Astrocyte (in vitro differentiated cells and primary cell): ENCODE data around the gene ST6GAL2. TPM values are rescaled to one million over a fixed set of nuclear protein-coding genes. Genes with fewer than 3 reads are reported as not detected.

Source experiments
- DNase-seq: peaks from one replicate; pipeline ENCODE4 v3.0.0-alpha.2; 2010; ENCODE audit warnings: low read depth
- FAIRE-seq: peaks from 2 replicates; lab custom pipeline; 2011; peaks lifted over from hg19 to GRCh38; lab: Jason Lieb, UNC
- H2AFZ ChIP-seq: 2 replicates; pipeline ENCODE4 v1.6.0; 2012; ENCODE audit warnings: low read depth, low read length, inconsistent platforms
- H3K27ac ChIP-seq: 2 replicates; pipeline ENCODE4 v1.5.1; 2011; ENCODE audit warnings: low read depth, low read length, inconsistent platforms
- H3K27me3 ChIP-seq: 2 replicates; pipeline ENCODE4 v1.6.0; 2011; ENCODE audit warnings: low read length, inconsistent platforms; ENCODE audit not compliant: insufficient read depth
- H3K36me3 ChIP-seq: 2 replicates; pipeline ENCODE4 v1.5.1; 2011; ENCODE audit warnings: low read length, inconsistent platforms; ENCODE audit not compliant: insufficient read depth
- H3K4me1 ChIP-seq: 2 replicates; pipeline ENCODE4 v1.5.1; 2011; ENCODE audit warnings: low read length, inconsistent platforms; ENCODE audit not compliant: insufficient read depth
- H3K4me2 ChIP-seq: 2 replicates; pipeline ENCODE4 v1.6.0; 2012; ENCODE audit warnings: low read length, inconsistent platforms
- H3K4me3 ChIP-seq: 2 replicates; pipeline ENCODE4 v1.5.1; 2011; ENCODE audit warnings: low read depth, mild to moderate bottlenecking, low read length, inconsistent platforms; ENCODE audit not compliant: insufficient read depth
- H3K79me2 ChIP-seq: 2 replicates; pipeline ENCODE4 v1.6.0; 2012; ENCODE audit warnings: mild to moderate bottlenecking, low read length, inconsistent platforms; ENCODE audit not compliant: insufficient read depth
- H3K9ac ChIP-seq: 2 replicates; pipeline ENCODE4 v1.6.0; 2012; ENCODE audit warnings: mild to moderate bottlenecking, low read length, inconsistent platforms
- H3K9me3 ChIP-seq: 2 replicates; pipeline ENCODE4 v1.5.1; 2012; ENCODE audit warnings: low read depth, mild to moderate bottlenecking, low read length, inconsistent platforms; ENCODE audit not compliant: insufficient read depth
- H4K20me1 ChIP-seq: 2 replicates; pipeline ENCODE4 v1.6.0; 2012; ENCODE audit warnings: low read length, inconsistent platforms; ENCODE audit not compliant: insufficient read depth
- H3K27ac Mint-ChIP-seq: one replicate; pipeline ENCODE4 v1.8.0; 2021; ENCODE audit warnings: mild to moderate bottlenecking, mixed read lengths; ENCODE audit not compliant: unreplicated experiment
- H3K27me3 Mint-ChIP-seq: one replicate; pipeline ENCODE4 v1.8.0; 2021; ENCODE audit warnings: low read depth, mixed read lengths; ENCODE audit not compliant: unreplicated experiment
- H3K36me3 Mint-ChIP-seq: one replicate; pipeline ENCODE4 v1.8.0; 2021; ENCODE audit warnings: low read depth, mixed read lengths; ENCODE audit not compliant: unreplicated experiment
- H3K4me1 Mint-ChIP-seq: one replicate; pipeline ENCODE4 v1.8.0; 2021; ENCODE audit warnings: low read depth, mixed read lengths; ENCODE audit not compliant: unreplicated experiment
- H3K4me3 Mint-ChIP-seq: one replicate; pipeline ENCODE4 v1.8.0; 2021; ENCODE audit warnings: mild to moderate bottlenecking, moderate library complexity, mixed read lengths; ENCODE audit not compliant: unreplicated experiment
- H3K9me3 Mint-ChIP-seq: one replicate; pipeline ENCODE4 v1.8.0; 2021; ENCODE audit warnings: mild to moderate bottlenecking, mixed read lengths; ENCODE audit not compliant: unreplicated experiment
- EZH2 ChIP-seq: IDR thresholded peaks from 2 replicates; pipeline ENCODE4 v1.6.1; 2012; ENCODE audit warnings: mild to moderate bottlenecking, low read length, inconsistent platforms; ENCODE audit not compliant: insufficient read depth
- total RNA-seq: library from RNA; stranded (reverse); gene quantifications from 2 replicates; pipeline ENCODE4 v1.2.1, GENCODE V29; 2021
- TF ChIP-seq, protein P1 (sequence below): IDR thresholded peaks from 2 replicates; pipeline ENCODE4 v1.5.1; 2011; ENCODE audit warnings: low read depth, mild to moderate bottlenecking, inconsistent platforms, low read length, moderate library complexity; ENCODE audit not compliant: insufficient read depth

ST6GAL2 gene
- total RNA-seq, 1 donor from 2014 or later: 59.8 TPM

DNA sequence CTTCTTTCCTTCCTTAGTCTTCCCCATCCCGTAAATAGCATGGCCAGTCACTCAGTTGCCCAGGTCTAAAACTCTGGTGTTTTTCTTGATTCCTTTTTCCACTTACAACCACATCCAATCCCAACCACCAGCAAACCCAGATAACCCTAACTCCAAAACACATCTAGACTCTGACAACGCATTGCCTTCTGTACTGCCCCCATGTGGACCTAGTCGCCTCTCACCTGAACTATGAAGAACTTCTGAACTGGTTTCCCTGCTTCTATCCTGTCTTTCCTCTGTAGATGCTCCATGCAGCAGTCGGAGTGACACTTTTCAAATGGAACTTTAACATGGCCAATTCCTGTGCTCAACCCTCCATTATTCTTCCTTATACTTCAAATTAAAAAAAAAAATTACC is 26.5 kb downstream of the ST6GAL2 start:
- no peaks in the 10 kb centered on the region for H3K36me3 ChIP-seq
- peaks cover 27% of the 10 kb centered on the region for H3K79me2 ChIP-seq
- Mint-ChIP-seq H3K27ac (no peak overlapping the region), H3K27me3 (no peaks in the 10 kb centered on the region), H3K9me3 (peaks cover 5% of the 10 kb centered on the region), H3K36me3 (peaks cover 5% of the 10 kb centered on the region), H3K4me1 (peaks cover 31% of the 10 kb centered on the region), H3K4me3 (no peak overlapping the region)
- H3K4me3 ChIP-seq: no peak overlapping the region
- no peak for DNase-seq
- no peaks in the 10 kb centered on the region for H3K27me3 ChIP-seq
- H3K27ac ChIP-seq: no peak overlapping the region
- H3K9me3 ChIP-seq: peaks cover 5% of the 10 kb centered on the region
- H3K4me2 ChIP-seq: no peak overlapping the region
- no peaks in the 10 kb centered on the region for H3K4me1 ChIP-seq
- H2AFZ ChIP-seq: no peak overlapping the region
- no peak for FAIRE-seq
- H4K20me1 ChIP-seq: peaks cover 20% of the 10 kb centered on the region
- no peak overlapping the region for H3K9ac ChIP-seq
- TF ChIP-seq, protein P1, sequence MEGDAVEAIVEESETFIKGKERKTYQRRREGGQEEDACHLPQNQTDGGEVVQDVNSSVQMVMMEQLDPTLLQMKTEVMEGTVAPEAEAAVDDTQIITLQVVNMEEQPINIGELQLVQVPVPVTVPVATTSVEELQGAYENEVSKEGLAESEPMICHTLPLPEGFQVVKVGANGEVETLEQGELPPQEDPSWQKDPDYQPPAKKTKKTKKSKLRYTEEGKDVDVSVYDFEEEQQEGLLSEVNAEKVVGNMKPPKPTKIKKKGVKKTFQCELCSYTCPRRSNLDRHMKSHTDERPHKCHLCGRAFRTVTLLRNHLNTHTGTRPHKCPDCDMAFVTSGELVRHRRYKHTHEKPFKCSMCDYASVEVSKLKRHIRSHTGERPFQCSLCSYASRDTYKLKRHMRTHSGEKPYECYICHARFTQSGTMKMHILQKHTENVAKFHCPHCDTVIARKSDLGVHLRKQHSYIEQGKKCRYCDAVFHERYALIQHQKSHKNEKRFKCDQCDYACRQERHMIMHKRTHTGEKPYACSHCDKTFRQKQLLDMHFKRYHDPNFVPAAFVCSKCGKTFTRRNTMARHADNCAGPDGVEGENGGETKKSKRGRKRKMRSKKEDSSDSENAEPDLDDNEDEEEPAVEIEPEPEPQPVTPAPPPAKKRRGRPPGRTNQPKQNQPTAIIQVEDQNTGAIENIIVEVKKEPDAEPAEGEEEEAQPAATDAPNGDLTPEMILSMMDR: no peak
- no peak for TF ChIP-seq EZH2

DNA sequence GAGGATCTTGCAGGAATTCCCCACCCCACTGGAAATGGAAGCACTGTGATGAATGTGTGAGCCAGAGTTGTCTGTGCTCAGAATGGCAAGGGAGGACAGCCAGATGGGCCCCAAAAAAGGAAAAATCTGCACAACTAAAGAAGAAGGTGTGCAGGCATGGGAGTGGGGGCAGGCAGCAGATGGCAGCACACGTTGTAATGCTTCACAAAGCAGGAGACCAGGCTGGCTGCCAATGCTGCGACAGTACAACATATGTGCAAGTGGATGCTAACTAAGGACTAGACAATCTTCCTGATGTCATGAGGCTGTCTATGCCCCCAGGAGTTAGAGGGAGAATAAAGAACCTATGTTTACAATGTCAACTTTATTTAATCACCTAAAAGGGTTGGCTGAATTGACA is 27.2 kb downstream of the ST6GAL2 start:
- Histone ChIP-seq H3K4me2 (no peak overlapping the region), H2AFZ (no peak overlapping the region), H3K36me3 (no peaks in the 10 kb centered on the region), H3K27me3 (no peaks in the 10 kb centered on the region), H3K27ac (no peak overlapping the region), H3K79me2 (peaks cover 24% of the 10 kb centered on the region), H4K20me1 (peaks cover 22% of the 10 kb centered on the region), H3K4me3 (no peak overlapping the region), H3K9me3 (peaks cover 5% of the 10 kb centered on the region), H3K4me1 (no peaks in the 10 kb centered on the region), H3K9ac (no peak overlapping the region)
- Mint-ChIP-seq H3K4me1 (peaks cover 26% of the 10 kb centered on the region), H3K27ac (no peak overlapping the region), H3K4me3 (no peak overlapping the region), H3K36me3 (peaks cover 5% of the 10 kb centered on the region), H3K9me3 (peaks cover 5% of the 10 kb centered on the region), H3K27me3 (no peaks in the 10 kb centered on the region)
- TF ChIP-seq EZH2: no peak
- TF ChIP-seq, protein P1: no peak
- DNase-seq (no peak), FAIRE-seq (no peak)

DNA sequence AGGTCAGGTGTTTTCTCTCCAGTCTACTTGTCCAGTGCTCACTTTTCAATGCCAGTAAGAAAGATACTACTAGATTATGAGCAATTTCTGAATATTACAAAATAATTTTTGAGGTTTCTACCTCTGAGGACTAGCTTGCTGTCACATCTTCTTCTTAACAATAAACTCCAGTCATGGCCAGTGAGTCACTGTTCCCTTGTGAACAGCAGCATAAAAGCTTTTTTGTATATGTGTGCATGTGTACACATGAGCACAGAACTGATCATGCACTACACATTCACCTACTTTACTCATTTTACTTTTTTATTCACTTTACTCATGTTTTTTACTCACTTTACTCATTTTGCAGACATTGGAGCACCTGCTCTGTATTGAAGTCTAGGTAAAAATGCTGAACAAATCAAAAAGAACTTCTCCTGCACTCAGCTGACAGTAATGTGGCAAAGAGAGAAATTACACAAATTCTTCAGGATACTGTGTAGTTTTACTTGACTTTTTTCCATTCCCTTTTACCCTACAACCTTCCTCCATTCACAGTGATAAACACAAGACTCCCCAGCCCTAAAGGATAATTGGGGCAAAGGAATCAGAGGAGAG is 28.0 kb downstream of the ST6GAL2 start:
- no peaks in the 10 kb centered on the region for H3K27me3 ChIP-seq
- H3K4me3 Mint-ChIP-seq: no peak overlapping the region
- no peak overlapping the region for H3K9ac ChIP-seq
- H3K9me3 ChIP-seq: peaks cover 5% of the 10 kb centered on the region
- H4K20me1 ChIP-seq: peaks cover 21% of the 10 kb centered on the region
- DNase-seq: no peak
- no peak overlapping the region for H3K27ac Mint-ChIP-seq
- no peak overlapping the region for H3K4me2 ChIP-seq
- peaks cover 5% of the 10 kb centered on the region for H3K36me3 Mint-ChIP-seq
- H3K4me1 Mint-ChIP-seq: peaks cover 21% of the 10 kb centered on the region
- H3K36me3 ChIP-seq: no peaks in the 10 kb centered on the region
- peaks cover 23% of the 10 kb centered on the region for H3K79me2 ChIP-seq
- TF ChIP-seq EZH2: no peak
- TF ChIP-seq, protein P1: no peak
- no peaks in the 10 kb centered on the region for H3K27me3 Mint-ChIP-seq
- no peaks in the 10 kb centered on the region for H3K4me1 ChIP-seq
- FAIRE-seq: no peak
- H3K9me3 Mint-ChIP-seq: peaks cover 5% of the 10 kb centered on the region
- no peak overlapping the region for H3K27ac ChIP-seq
- H3K4me3 ChIP-seq: no peak overlapping the region
- no peak overlapping the region for H2AFZ ChIP-seq
